ENCODE measurements around the gene C9orf78.

DNA sequence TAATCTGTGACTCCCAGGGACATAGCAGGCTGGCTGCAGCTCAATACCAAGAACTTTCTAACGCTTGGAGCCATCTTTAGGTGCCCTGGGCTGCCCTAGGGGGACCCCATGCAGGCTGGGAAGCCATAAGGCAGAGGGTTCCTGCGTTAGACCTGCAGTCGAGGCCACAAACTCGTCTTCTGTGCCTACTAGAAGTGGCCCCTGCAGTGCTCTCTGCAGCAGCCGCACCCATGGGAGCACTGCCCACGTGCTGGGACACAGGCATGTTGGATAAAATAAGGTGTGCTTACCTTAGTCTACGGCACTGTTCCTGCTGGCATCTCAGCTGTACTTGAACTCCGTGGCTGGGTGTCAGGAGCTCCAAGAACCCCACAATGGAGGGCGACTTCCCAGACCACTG is 22.7 kb downstream of the C9orf78 start:
- TF ChIP-seq EZH2 (IDR thresholded peaks at IDR 0.05; ENCODE audit: insufficient read depth, poor library complexity, severe bottlenecking) = no peak
- TF ChIP-seq EZH2phosphoT487 (IDR thresholded peaks at IDR 0.05; ENCODE audit: insufficient read depth, low read depth) = no peak
